HG02885 (cell line): ENCODE data around the gene FBLN1.

Source experiments
- ATAC-seq: cut with Tn5 transposase; IDR thresholded peaks from one replicate; pipeline ENCODE4 v1.9.1; 2021; ENCODE audit warnings: mild to moderate bottlenecking; ENCODE audit not compliant: unreplicated experiment, poor library complexity

The FBLN1 gene

GRCh38 chr22:45629469-45630089 lies 126.9 kb downstream of the FBLN1 start:
- ATAC-seq, result no peak

- ATAC-seq, result no peak
These were observed 127.8 kb downstream of the FBLN1 start for GRCh38 chr22:45630436-45630835.

GRCh38 chr22:45631140-45631840 lies 128.6 kb downstream of the FBLN1 start:
- ATAC-seq, result no peak

- no peak for ATAC-seq
These were observed 129.2 kb downstream of the FBLN1 start for GRCh38 chr22:45631841-45632238.

- ATAC-seq, result no peak
These were observed 130.3 kb downstream of the FBLN1 start for GRCh38 chr22:45632791-45633515.

- ATAC-seq, result no peak
These were observed 134.0 kb downstream of the FBLN1 start for GRCh38 chr22:45636683-45637082.

- ATAC-seq, result no peak
These were observed 135.5 kb downstream of the FBLN1 start for GRCh38 chr22:45638197-45638596.

- no peak for ATAC-seq
These were observed 136.4 kb downstream of the FBLN1 start for GRCh38 chr22:45638834-45639746.

- ATAC-seq, result no peak
These were observed 137.0 kb downstream of the FBLN1 start for GRCh38 chr22:45639747-45640102.

- ATAC-seq, result no peak
These were observed 137.7 kb downstream of the FBLN1 start for GRCh38 chr22:45640291-45640940.

GRCh38 chr22:45640941-45641621 lies 138.4 kb downstream of the FBLN1 start:
- ATAC-seq, result no peak

GRCh38 chr22:45642986-45643385 lies 140.3 kb downstream of the FBLN1 start:
- no peak for ATAC-seq

- no peak for ATAC-seq
These were observed 142.0 kb downstream of the FBLN1 start for GRCh38 chr22:45644714-45645113.

- no peak for ATAC-seq
These were observed 142.5 kb downstream of the FBLN1 start for GRCh38 chr22:45645150-45645525.

- ATAC-seq, result no peak
These were observed 143.1 kb downstream of the FBLN1 start for GRCh38 chr22:45645526-45646414.

- ATAC-seq, result no peak
These were observed 145.0 kb downstream of the FBLN1 start for GRCh38 chr22:45647532-45648225.

GRCh38 chr22:45648301-45649117 lies 145.8 kb downstream of the FBLN1 start:
- ATAC-seq, result no peak
